Gastrocnemius medialis (tissue), 4 donors: Measurements from ENCODE around the gene SPATA31E1. TPM values are rescaled to one million over a fixed set of nuclear protein-coding genes. Genes with fewer than 3 reads are reported as not detected.
"Not testable (repeated sequence)": the region's sequence is repeated elsewhere in the genome, so short reads cannot be mapped to it uniquely, and the experiment has no call there.

Experiments
- ATAC-seq, 2 donors: fragments of 150-250 bp; one replicate each; pipeline ENCODE4 v1.9.1; 2016
- DNase-seq, 2 donors: peaks; one replicate each; pipeline ENCODE4 v3.0.0-alpha.2; 2019
- H3K27ac ChIP-seq, 4 donors: fragments of 200-600 bp; sonication (generic); 1 replicate in 1 of 4; 2 replicates in 3 of 4; pipeline ENCODE4 v1.5.1; 2016 to 2018; ENCODE audit warnings: mild to moderate bottlenecking in 2 of 4, moderate library complexity in 1 of 4
- H3K27me3 ChIP-seq, 3 donors: fragments of 200-600 bp; sonication (generic) in 2 of 3; 1 replicate in 1 of 3; 2 replicates in 2 of 3; pipeline versions ENCODE4 v1.5.1 to v1.6.0; 2016 to 2019; ENCODE audit warnings: mild to moderate bottlenecking in 1 of 3, moderate library complexity in 1 of 3
- H3K36me3 ChIP-seq, 2 donors: fragments of 200-600 bp; sonication (generic) in 1 of 2; one replicate each; pipeline ENCODE4 v1.5.1; 2017 to 2018
- H3K4me1 ChIP-seq, 2 donors: fragments of 200-600 bp; sonication (generic) in 1 of 2; one replicate each; pipeline ENCODE4 v1.5.1; 2016 to 2017; ENCODE audit warnings: mild to moderate bottlenecking in 2 of 2
- H3K4me3 ChIP-seq, 4 donors: fragments of 200-600 bp; sonication (generic) in 3 of 4; 1 replicate in 1 of 4; 2 replicates in 3 of 4; pipeline ENCODE4 v1.5.1; 2016 to 2019; ENCODE audit warnings: mild to moderate bottlenecking in 2 of 4
- H3K9me3 ChIP-seq, 3 donors: fragments of 200-600 bp; sonication (generic) in 2 of 3; 1 replicate in 1 of 3; 2 replicates in 2 of 3; pipeline ENCODE4 v1.5.1; 2016 to 2019
- in situ Hi-C, 4 donors: fragments of 200-750 bp; cut with MboI; loops; one replicate each; pipeline versions ENCODE4 v1.15.0 to v1.8.0; 2017; ENCODE audit warnings: low sequenced_read_pairs in 4 of 4
- intact Hi-C: fragments of 100-400 bp; cut with DNase I; formaldehyde crosslinking; loops from one replicate; pipeline ENCODE4 v1.15.1; 2023; ENCODE audit warnings: low total_unique reads
- total RNA-seq, 4 donors: library from RNA; depleted of rRNA; stranded (reverse); fragments of >200 nt; gene quantifications; one replicate each; pipeline versions ENCODE4 v1.1.0 to v1.2.3, GENCODE V29; 2016

The SPATA31E1 gene
- total RNA-seq, 4 donors from 2014 or later = not detected

- H3K27me3 ChIP-seq, intact Hi-C loops, H3K36me3 ChIP-seq, DNase-seq, H3K27ac ChIP-seq, ATAC-seq, in situ Hi-C loops, H3K9me3 ChIP-seq, H3K4me1 ChIP-seq, H3K4me3 ChIP-seq: not testable (repeated sequence)
These were observed 55.2 kb downstream of the SPATA31E1 start for GRCh38 chr9:87937918-87938317.

GRCh38 chr9:87938336-87938735 is 55.7 kb downstream of the SPATA31E1 start:
- intact Hi-C loops, ATAC-seq, in situ Hi-C loops: not testable (repeated sequence)

More at GRCh38 chr9:87938336-87938735, 55.7 kb downstream of the SPATA31E1 start:
- not testable (repeated sequence) for H3K4me3 ChIP-seq, H3K36me3 ChIP-seq, H3K4me1 ChIP-seq, H3K27ac ChIP-seq, H3K27me3 ChIP-seq, DNase-seq, H3K9me3 ChIP-seq

Other genes with a start within 250 kb of the SPATA31E1 start
- 100 to 1,000 TPM in 1 of 4 donors, 10 to 100 TPM in 3; 37.3 to 110 (median 56.8) TPM for gene CTSL, start 156.8 kb upstream of the SPATA31E1 start, total RNA-seq
- gene SPATA31C1, start 35.1 kb downstream of the SPATA31E1 start, total RNA-seq = not detected
- 1 to 10 TPM in 1 of 4 donors, under 1 TPM in 3; 0.44 to 3.1 (median 0.63) TPM for gene CDK20, start 91.7 kb downstream of the SPATA31E1 start, total RNA-seq